Esophagus muscularis mucosa (tissue), 4 donors: ENCODE results near the gene BTBD17. TPM values are rescaled to one million over a fixed set of nuclear protein-coding genes. Genes with fewer than 3 reads are reported as not detected.

ENCODE experiments used
- DNase-seq: peaks from one replicate; pipeline ENCODE4 v3.0.0-alpha.2; 2017; ENCODE audit errors: extremely low spot score
- H3K27ac ChIP-seq, 4 donors: fragments of 200-600 bp; sonication (generic); replicated peaks in 1 of 4; 1 replicate in 3 of 4; 2 replicates in 1 of 4; pipeline ENCODE4 v1.5.1; 2016 to 2019; ENCODE audit warnings: mild to moderate bottlenecking in 1 of 4
- H3K27me3 ChIP-seq, 4 donors: fragments of 200-600 bp; sonication (generic); one replicate each; pipeline versions ENCODE4 v1.5.1 to v1.6.0; 2016 to 2019
- H3K36me3 ChIP-seq, 4 donors: fragments of 200-600 bp; sonication (generic); one replicate each; pipeline ENCODE4 v1.5.1; 2016 to 2019
- H3K4me1 ChIP-seq, 4 donors: fragments of 200-600 bp; sonication (generic); one replicate each; pipeline ENCODE4 v1.5.1; 2016 to 2019
- H3K4me3 ChIP-seq, 4 donors: fragments of 200-600 bp; sonication (generic); 1 replicate in 2 of 4; 2 replicates in 2 of 4; pipeline ENCODE4 v1.5.1; 2016 to 2019; ENCODE audit warnings: mild to moderate bottlenecking in 4 of 4, moderate library complexity in 1 of 4
- H3K9me3 ChIP-seq, 4 donors: fragments of 200-600 bp; sonication (generic); 1 replicate in 3 of 4; 2 replicates in 1 of 4; pipeline ENCODE4 v1.5.1; 2016 to 2019
- CTCF ChIP-seq, 3 experiments: fragments of 200-600 bp in 2 of 3; fragments of 450-650 bp in 1 of 3; sonication (generic) in 2 of 3; IDR thresholded peaks; one replicate each; pipeline ENCODE4 v1.5.1; 2017 to 2019; ENCODE audit warnings: antibody characterized with exemption in 3 of 3, mild to moderate bottlenecking in 2 of 3, moderate library complexity in 1 of 3
- EP300 ChIP-seq: sonication (generic); formaldehyde crosslinking; IDR thresholded peaks from one replicate; pipeline ENCODE4 v1.6.1; 2017; ENCODE audit warnings: antibody characterized with exemption
- POLR2A ChIP-seq: fragments of 450-650 bp; IDR thresholded peaks from one replicate; pipeline ENCODE4 v1.6.1; 2017; ENCODE audit warnings: antibody characterized with exemption, moderate library complexity, mild to moderate bottlenecking, low read depth
- POLR2AphosphoS5 ChIP-seq, 2 donors: sonication (generic); formaldehyde crosslinking; IDR thresholded peaks; one replicate each; pipeline ENCODE4 v1.6.1; 2017; ENCODE audit warnings: antibody characterized with exemption in 2 of 2
- WGBS: methylation state at CpG from one replicate; pipeline ENCODE4 v1.1.5; 2018; 5-methylcytosine and 5-hydroxymethylcytosine counted together
- intact Hi-C: fragments of 100-400 bp; cut with DNase I; formaldehyde crosslinking; loops from one replicate; pipeline ENCODE4 v1.15.1; 2023
- total RNA-seq, 4 donors: library from RNA; depleted of rRNA; stranded (reverse); fragments of >200 nt; gene quantifications; one replicate each; pipeline versions ENCODE4 v1.1.0 to v1.2.1, GENCODE V29; 2016

Gene BTBD17
- total RNA-seq, 4 donors from 2014 or later = 0.17 TPM; not detected in 3

DNA sequence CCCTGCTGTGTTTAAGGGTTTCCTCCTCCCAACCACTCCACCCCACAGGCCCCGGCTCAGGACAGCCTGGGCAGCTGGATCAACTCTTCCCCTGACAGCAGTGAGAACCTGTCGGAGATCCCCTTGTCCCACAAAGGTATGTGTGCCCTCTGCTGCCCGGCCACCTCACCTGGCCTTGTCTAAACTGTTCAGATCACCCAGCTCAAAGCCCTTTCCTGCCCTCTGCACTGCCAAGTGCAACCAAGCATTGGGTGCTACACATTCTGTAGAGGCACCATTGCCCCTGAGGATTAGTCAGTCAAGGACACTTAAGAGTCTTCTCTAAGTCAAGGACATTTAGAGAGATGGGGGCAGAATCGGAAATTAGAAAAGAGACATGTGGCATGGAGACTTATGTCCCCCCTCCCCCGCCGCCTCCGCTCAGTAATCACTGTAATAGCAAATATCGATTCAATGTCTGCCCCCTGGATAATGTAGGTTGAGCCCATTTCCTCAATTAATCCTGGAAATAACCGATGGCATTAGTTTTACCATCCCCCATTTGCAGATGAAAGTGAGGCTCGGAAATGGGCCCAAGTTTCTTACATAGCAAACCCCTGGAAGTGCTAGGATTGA lies 8.1 kb downstream of the BTBD17 start:
- TF ChIP-seq POLR2A (no peak), POLR2AphosphoS5 (IDR thresholded peaks at IDR 0.05) (no peak), EP300 (no peak), CTCF (IDR thresholded peaks at IDR 0.05) (no peak)
- DNase-seq = no peak
- Histone ChIP-seq H3K4me3 (no peak overlapping the region), H3K4me1 (peaks cover 0 to 23% (median 15%) of the 10 kb centered on the region in 4 donors), H3K36me3 (no peaks in the 10 kb centered on the region), H3K9me3 (no peaks in the 10 kb centered on the region), H3K27me3 (peaks cover 0 to 99% (median 23%) of the 10 kb centered on the region in 4 donors), H3K27ac (no peak overlapping the region)
- intact Hi-C loops = no loop called here
- 68% methylated on average over 9 of the region's 10 CpGs for WGBS

DNA sequence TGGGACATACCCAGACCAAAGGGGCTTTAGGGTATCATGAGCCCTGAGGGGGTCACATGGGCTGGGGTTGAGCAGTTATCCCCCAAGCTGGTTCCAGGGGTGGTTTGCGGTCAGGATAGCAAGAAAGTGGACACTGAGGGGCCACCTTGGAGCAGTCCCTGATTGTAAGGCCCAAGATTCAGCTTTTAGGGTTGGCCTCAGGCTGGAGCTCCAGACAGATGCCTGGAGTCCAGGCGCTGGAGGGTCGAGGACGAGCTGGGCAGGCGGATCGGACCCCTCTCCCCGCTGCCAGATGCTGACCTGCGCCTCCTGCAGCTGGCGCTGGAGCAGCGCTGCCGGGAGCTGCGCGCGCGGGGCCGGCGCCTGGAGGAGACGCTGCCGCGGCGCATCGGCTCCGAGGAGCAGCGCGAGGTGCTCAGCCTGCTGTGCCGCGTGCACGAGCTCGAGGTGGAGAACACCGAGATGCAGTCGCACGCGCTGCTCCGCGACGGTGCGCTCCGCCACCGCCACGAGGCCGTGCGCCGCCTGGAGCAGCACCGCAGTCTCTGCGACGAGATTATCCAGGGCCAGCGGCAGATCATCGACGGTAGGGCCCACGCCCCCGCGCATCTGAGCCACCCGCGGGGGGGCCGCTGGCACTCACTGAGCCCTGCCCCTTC lies 10.0 kb downstream of the BTBD17 start:
- Histone ChIP-seq H3K36me3 (no peaks in the 10 kb centered on the region), H3K4me1 (peaks cover 0 to 10% (median 6%) of the 10 kb centered on the region in 4 donors), H3K9me3 (no peaks in the 10 kb centered on the region), H3K27me3 (peaks cover 0 to 93% (median 10%) of the 10 kb centered on the region in 4 donors), H3K27ac (no peak overlapping the region), H3K4me3 (no peak overlapping the region)
- intact Hi-C loops = no loop called here
- WGBS = 3% methylated on average over 30 of the region's 55 CpGs
- DNase-seq = no peak
- TF ChIP-seq EP300 (no peak), POLR2AphosphoS5 (IDR thresholded peaks at IDR 0.05) (no peak), CTCF (IDR thresholded peaks at IDR 0.05) (no peak), POLR2A (no peak)

DNA sequence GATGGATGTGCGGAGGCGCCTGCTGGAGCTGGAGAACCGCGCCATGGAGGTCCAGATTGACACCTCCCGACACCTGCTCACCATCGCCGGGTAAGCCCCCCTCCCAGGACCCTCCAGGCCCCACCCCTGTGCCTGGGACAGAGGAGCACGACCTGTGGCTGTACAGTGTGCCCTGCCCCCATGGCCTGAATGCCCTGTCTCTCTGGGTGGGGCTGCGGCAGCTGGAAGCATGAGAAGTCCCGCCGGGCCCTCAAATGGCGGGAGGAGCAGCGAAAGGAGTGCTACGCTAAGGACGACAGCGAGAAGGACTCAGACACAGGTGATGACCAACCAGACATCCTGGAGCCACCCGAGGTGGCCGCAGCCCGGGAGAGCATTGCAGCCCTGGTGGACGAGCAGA lies 11.2 kb downstream of the BTBD17 start:
- intact Hi-C loops = no loop called here
- no peaks in the 10 kb centered on the region for H3K9me3 ChIP-seq
- WGBS = 80% methylated on average over 7 of the region's 20 CpGs
- H3K4me3 ChIP-seq = no peak overlapping the region
- H3K27ac ChIP-seq = no peak overlapping the region
- TF ChIP-seq EP300 (no peak), CTCF (IDR thresholded peaks at IDR 0.05) (no peak), POLR2AphosphoS5 (IDR thresholded peaks at IDR 0.05) (no peak), POLR2A (no peak)
- no peaks in the 10 kb centered on the region for H3K36me3 ChIP-seq
- peaks cover 0 to 86% (median 10%) of the 10 kb centered on the region in 4 donors for H3K27me3 ChIP-seq
- no peak for DNase-seq
- peaks cover 0 to 7% (median 3%) of the 10 kb centered on the region in 4 donors for H3K4me1 ChIP-seq

DNA sequence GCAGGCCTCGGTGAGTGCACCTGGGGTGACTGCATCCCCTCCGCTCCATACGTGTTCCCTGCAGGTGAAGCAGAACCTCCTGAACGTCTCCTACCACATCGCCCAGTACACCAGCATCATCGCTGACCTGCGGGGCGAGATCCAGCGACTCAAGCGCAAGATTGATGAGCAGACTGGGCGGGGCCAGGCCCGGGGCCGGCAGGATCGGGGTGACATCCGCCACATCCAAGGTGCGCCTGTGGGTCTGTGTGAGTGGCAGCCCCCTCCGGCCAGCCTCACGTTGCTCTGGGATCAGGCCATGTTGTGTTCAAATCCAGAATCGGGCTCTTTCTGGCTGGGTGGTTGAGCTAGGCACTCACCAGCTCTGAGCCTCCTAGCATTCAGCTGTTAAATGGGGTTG lies 12.5 kb downstream of the BTBD17 start:
- no peak overlapping the region for H3K27ac ChIP-seq
- WGBS = 68% methylated on average over 13 of the region's 19 CpGs
- no peak for DNase-seq
- H3K36me3 ChIP-seq = no peaks in the 10 kb centered on the region
- TF ChIP-seq POLR2A (no peak), EP300 (no peak), CTCF (IDR thresholded peaks at IDR 0.05) (no peak), POLR2AphosphoS5 (IDR thresholded peaks at IDR 0.05) (no peak)
- H3K9me3 ChIP-seq = no peaks in the 10 kb centered on the region
- no peak overlapping the region for H3K4me3 ChIP-seq
- H3K27me3 ChIP-seq = peaks cover 0 to 86% (median 6%) of the 10 kb centered on the region in 4 donors
- H3K4me1 ChIP-seq = peaks cover 0 to 5% (median 2%) of the 10 kb centered on the region in 4 donors
- intact Hi-C loops = no loop called here
